HK-2 (cell line): ENCODE data around the gene TTC9B.

Experiments used
- DNase-seq: peaks from one replicate; pipeline ENCODE4 v3.0.0-alpha.2; 2018; ENCODE audit not compliant: unreplicated experiment

Gene TTC9B

GRCh38 chr19:40247735-40248262 is 29.6 kb upstream of the TTC9B start:
- no peak for DNase-seq

- no peak for DNase-seq
These were observed 29.0 kb upstream of the TTC9B start for GRCh38 chr19:40247178-40247577.

- DNase-seq: no peak
These were observed 28.3 kb upstream of the TTC9B start for GRCh38 chr19:40246292-40247073.

- DNase-seq: no peak
These were observed 27.4 kb upstream of the TTC9B start for GRCh38 chr19:40245506-40246128.

- no peak for DNase-seq
These were observed 26.6 kb upstream of the TTC9B start for GRCh38 chr19:40244579-40245317.

- no peak for DNase-seq
These were observed 25.0 kb upstream of the TTC9B start for GRCh38 chr19:40243181-40243580.

GRCh38 chr19:40242480-40242879 is 24.3 kb upstream of the TTC9B start:
- no peak for DNase-seq

GRCh38 chr19:40241809-40242384 is 23.7 kb upstream of the TTC9B start:
- DNase-seq: no peak

- no peak for DNase-seq
These were observed 23.1 kb upstream of the TTC9B start for GRCh38 chr19:40241125-40241808.

GRCh38 chr19:40240332-40240731 is 22.1 kb upstream of the TTC9B start:
- no peak for DNase-seq

GRCh38 chr19:40239415-40240226 is 21.4 kb upstream of the TTC9B start:
- DNase-seq: no peak

- DNase-seq: no peak
These were observed 20.6 kb upstream of the TTC9B start for GRCh38 chr19:40238775-40239174.

- no peak for DNase-seq
These were observed 19.6 kb upstream of the TTC9B start for GRCh38 chr19:40237791-40238190.

GRCh38 chr19:40236366-40236765 is 18.2 kb upstream of the TTC9B start:
- no peak for DNase-seq

- no peak for DNase-seq
These were observed 17.8 kb upstream of the TTC9B start for GRCh38 chr19:40236026-40236355.

GRCh38 chr19:40235238-40236025 is 17.2 kb upstream of the TTC9B start:
- no peak for DNase-seq

GRCh38 chr19:40234429-40235237 is 16.4 kb upstream of the TTC9B start:
- DNase-seq: no peak

- no peak for DNase-seq
These were observed 15.7 kb upstream of the TTC9B start for GRCh38 chr19:40233811-40234389.
